Fibroblast of upper back skin (primary cell): ENCODE measurements around the gene ZNF613.
"Not testable (repeated sequence)": the region's sequence is repeated elsewhere in the genome, so short reads cannot be mapped to it uniquely, and the experiment has no call there.

Experiments used
- DNase-seq: peaks from one replicate; pipeline ENCODE4 v3.0.0-alpha.2; 2013

ZNF613 gene

DNA sequence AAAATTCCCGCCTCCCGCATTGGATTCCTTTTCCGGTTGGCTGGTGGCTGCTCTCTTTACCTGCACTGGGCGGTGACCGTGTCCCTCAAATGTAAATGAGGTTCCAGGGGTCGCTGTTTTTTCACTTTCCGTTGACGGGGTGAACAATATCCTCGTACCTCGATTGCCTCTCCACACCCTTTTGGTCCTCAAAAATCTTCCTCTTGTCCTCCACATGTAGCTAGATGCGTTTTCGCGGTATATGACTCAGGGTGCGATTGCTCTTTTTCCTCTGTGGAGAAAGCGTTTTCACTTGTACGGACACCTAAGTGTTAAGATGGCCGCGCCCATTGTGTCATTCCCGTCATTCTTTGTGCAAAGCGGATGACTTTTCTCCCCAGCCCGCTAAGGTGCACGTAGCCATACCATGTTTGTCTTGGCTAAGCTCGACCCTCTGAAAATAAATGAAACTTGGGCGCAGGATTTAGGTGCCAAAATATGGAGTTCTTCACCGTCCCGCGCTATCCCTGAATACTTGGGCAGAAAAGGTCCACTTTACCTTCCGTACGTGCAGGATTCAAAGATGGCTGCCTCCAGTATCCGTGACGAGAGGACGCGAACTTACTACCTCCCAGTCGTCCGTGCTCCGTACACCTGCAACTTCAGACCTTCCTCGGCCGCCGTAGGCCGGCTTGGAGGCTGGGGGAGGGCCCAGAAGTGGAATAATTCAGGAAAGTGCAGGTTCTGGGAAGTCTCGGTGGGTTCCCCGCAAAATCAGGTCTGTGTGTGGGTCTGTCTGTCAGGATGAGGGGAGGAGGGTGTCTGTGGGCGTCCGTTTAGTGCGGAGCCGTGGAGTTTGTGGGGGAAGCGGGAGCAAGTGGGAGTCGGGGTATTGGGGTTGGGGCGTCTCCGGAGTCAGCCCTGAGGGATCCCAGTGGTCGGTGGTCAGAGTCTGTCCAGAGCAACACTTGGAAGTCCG lies at the start of gene ZNF613:
Gene ZNF613 (plus strand): TSS at position 689 of the 958 bp plus-strand sequence. CDS start 8,749 bp downstream, outside the sequence.
- peak; percentile 91 for DNase-seq

GRCh38 chr19:51882518-51882917 lies 44.8 kb upstream of the ZNF613 start:
- no peak for DNase-seq

DNA sequence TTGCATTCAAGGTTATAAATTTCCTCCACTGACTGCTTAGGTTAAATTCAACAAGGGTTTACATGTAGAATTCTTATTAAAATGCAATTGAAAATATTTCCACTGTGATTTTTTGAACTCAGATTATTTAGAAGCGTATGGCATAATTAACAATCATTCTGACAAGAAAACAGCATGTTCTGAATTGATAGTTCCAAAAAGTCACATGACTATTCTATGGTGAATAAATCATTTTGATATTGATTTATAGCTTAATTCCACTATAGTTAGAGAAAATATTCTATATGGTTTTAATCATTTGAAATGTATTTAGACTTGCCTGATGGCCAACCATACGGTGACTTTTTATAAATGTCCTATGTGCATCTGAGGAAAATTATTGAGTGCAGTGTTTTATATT lies 42.6 kb upstream of the ZNF613 start:
- DNase-seq, result no peak

DNA sequence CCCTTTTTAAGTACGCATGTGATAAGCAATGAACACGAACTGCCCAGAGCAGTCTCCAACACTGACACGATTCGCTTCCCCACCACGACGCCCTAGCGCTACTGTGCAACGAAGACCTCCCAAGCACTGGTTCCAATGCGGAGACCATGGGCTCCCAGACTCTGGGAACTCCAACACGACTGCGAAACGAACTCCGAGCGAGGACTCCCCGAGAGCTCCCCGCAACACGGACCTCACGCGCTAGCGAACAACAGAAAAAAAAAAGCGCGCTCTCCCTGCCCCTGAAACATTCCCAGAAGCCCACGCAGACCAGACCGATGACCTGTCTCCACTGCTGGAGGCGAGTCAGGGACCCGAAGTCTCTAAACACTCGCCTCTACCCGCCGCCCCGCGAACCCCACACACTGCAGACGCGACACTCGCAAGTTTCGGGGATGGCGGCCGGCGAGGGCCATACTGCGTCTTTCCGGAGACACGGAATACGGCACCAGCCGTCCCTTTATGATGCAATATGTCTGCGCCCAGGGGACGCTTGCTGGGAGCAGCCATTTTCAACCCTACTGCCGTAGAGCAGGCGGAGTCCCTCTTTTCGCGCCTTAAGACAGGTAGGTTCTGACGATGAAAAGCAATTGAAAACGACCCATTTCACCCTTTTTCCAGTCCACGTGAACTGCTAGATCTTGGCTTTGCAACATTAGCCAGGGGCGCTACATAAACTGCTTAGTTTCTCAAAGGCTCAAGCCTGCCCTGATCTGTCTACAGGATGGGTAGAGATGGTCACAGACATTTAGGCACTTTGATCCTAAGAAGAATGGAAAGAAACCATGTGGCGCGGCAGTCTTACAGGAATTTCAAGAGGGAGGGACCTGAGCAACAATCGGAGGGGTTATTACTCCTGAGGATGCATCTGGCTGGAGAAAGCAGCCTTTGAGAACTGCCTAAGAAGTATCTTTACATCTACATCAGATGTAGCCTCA lies 39.5 kb upstream of the ZNF613 start, which contains the start of gene ZNF577:
Gene ZNF577 (minus strand): TSS at position 430 of the 977 bp plus-strand sequence. CDS start 7,569 bp downstream, outside the sequence.
- DNase-seq, result peak; percentile 93

- DNase-seq, result no peak
Observed at GRCh38 chr19:51889934-51890333, 37.3 kb upstream of the ZNF613 start.

DNA sequence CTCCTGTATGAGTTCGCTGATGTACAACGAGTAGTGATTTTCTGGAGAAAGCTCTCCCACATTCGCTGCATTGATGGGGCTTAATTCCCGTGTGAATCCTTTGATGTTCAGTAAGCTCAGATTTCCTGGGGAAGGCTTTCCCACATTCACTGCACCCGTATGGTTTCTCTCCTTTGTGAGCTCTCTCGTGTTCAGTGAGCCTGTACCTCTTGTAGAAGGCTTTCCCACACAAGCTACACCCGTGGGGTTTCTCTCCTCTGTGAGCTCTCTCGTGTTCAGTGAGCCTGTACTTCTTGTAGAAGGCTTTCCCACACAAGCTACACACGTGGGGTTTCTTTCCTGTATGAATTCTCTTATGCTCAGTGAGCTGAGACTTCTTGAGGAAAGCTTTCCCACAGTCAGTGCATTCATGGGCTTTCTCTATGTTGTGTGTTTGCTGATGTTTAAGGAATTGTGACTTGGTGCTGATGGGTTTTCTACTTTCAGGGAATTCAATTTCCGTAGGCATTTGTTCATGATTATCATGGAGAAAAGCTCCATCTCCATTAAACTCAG lies 36.0 kb upstream of the ZNF613 start:
- no peak for DNase-seq

GRCh38 chr19:51901860-51902259 lies 25.4 kb upstream of the ZNF613 start:
- DNase-seq, result no peak

GRCh38 chr19:51903192-51903591 lies 24.1 kb upstream of the ZNF613 start:
- DNase-seq, result no peak

DNA sequence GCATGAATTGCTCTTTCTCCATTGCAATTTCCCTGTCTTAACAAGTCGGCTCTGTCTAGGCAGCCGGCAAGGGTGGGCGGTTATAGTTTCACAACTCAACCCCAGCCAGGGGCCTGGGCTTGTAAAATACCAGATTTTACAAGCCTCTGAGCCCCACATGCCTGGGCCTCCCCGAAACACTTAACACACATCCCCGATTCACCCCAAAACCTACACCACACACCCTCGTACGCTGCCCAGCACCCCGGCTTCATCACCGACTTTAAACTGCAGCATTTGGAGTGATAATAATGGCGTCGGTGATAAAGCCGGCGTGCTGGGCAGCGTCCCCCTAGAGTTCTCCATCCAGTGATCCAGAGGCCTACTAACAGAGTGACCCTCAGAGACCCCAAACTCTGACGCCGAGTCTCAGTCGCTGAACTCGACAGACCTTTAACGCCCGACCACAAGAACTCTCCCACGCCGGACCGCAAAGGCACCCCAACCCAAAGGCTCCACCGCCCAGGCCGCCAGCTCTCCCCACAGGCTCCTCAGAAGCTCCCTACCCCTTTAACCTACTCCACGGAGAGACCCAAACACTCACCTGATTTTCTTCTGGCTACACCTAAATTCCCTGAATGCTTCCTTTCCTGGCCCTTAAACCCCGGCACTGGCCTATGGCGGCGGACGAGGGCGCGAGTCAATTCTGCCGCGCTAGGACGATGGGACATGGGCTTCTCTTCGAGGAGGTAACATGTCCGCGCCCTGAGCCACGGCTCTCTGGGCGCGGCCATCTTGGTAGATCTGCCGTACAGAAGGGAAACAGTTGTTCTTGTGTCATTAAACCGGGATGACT lies 22.7 kb upstream of the ZNF613 start, which contains the start of gene ZNF649:
Gene ZNF649 (minus strand): TSS at position 687 of the 835 bp plus-strand sequence. CDS start 4,910 bp downstream, outside the sequence.
- DNase-seq, result peak; percentile 85

DNA sequence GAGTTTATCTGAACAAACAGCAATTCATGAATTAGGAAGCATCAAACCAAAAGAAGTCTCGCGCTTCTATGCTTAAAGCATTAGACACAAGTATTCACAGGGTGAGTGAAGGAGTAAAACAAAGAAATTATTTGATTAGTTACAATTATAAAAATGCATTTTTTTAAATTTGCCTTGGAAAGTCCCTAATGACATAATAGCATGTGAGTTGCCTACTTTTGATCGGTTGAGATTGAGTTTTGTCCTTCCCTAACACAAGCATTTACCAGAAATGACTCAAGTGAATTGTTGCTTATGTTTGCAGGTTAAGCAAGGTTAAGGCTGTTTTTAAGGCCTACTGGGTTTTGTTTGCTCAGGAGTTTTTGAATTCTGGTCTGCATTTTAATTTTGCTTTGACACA lies 22.1 kb upstream of the ZNF613 start:
- no peak for DNase-seq

- DNase-seq, result not testable (repeated sequence)
Observed at GRCh38 chr19:51905639-51906038, 21.6 kb upstream of the ZNF613 start.

DNA sequence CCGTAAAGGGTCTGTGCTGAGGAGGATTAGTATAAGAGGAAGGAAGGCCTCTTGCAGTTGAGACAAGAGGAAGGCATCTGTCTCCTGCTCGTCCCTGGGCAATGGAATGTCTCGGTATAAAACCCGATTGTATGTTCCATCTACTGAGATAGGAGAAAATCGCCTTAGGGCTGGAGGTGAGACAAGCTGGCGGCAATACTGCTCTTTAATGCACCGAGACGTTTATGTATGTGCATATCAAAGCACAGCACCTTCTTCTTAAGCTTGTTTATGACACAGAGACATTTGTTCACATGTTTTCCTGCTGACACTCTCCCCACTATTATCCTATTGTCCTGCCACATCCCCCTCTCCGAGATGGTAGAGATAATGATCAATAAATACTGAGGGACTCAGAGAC lies 21.2 kb upstream of the ZNF613 start:
- not testable (repeated sequence) for DNase-seq

DNA sequence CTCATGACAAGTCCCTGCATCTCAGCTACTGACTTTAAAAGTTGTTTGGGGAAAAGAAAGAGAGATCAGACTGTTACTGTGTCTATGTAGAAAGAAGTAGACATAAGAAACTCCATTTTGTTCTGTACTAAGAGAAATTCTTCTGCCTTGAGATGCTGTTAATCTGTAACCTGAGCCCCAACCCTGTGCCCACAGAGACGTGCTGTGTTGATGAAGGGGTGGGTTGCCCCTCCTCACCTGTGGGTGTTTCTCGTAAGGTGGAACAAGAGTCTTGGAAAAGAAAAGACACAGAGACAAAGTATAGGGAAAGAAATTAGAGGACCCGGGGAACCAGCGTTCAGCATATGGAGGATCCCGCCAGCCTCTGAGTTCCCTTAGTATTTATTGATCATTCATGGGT lies 19.3 kb upstream of the ZNF613 start:
- not testable (repeated sequence) for DNase-seq

DNA sequence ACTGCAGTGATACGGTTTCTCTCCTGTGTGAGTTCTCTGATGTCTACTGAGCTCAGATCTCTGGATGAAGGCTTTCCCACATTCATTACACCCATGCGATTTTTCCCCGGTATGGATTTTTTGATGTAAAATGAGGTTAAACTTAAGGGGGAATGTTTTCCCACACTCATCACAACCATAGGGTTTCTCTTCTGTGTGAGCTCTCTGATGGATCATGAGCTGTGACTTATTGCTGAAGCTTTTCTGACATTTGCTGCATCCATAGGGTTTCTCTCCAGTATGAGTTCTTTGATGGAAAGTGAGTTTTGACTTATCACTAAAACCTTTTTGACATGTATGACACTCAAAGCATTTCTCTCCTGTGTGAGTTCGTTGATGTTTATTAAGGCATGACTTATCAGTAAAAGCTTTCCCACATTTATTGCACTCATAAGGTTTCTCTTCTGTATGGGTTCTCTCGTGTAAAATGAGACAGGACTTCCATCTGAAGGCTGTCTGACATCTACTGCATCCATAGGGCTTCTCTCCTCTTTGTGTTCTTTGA lies 11.9 kb upstream of the ZNF613 start:
- DNase-seq, result no peak

DNA sequence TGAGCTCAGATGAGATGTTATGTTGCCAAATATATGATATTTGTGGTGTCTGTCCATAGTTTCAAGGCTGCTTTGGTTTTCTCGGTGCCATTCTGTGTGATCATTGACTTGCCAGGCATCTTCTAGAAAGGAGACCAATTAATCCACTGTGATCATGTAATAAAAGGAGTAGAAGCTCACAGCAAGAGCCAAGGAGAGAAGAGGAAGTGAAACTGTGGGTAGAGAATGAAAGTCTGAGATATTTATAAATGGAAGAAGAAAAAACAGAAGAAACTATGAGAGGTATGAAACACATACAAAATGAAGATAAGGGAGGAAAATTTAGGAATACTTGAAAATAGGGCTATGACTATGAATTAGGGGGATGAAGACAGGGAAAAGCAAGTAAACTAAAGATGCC lies 11.1 kb upstream of the ZNF613 start:
- no peak for DNase-seq

- no peak for DNase-seq
Observed at GRCh38 chr19:51919606-51920005, 7.7 kb upstream of the ZNF613 start.

GRCh38 chr19:51921949-51922348 lies 5.3 kb upstream of the ZNF613 start:
- DNase-seq, result no peak

DNA sequence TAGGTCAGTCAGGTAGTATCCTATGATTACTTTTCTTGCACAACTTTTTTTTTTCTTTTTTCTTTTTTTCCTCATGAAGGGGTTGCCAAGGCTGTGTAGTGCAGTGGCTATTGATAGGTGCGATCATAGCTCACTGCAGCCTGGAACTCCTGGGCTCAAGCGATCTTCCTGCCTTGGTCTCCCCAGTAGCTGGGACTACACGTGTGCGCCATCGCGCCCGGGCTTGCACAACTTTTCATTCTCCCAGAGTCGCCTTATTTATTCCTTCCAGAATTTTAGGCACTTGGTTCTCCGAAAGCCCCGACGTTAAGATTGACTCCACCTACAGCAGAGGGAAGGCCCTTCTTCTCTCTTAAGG lies 867 bp upstream of the ZNF613 start:
- no peak for DNase-seq

- DNase-seq, result no peak
Observed at GRCh38 chr19:51927859-51928258, 587 bp downstream of the ZNF613 start.

DNA sequence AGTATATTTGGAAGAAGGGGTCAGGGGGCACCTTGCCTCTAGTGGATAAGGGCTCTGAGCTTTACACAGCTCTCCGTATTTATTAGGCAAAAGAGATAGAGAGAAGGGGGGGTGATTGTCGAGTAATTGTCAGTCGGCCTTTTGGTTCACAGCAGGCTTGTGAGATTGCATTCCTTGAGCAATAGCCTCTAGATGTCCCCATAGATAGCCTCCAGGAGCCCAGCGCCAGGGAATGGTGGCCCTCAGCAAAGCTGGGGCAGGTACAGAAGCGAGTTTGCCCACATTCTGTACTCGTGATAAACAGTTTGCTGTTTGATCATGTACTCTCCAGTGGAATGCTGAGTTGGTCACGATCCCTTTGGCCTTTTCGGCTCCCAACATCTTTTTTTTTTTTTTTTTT lies 4.6 kb downstream of the ZNF613 start:
- DNase-seq, result no peak

GRCh38 chr19:51938936-51939335 lies 11.7 kb downstream of the ZNF613 start:
- no peak for DNase-seq
